Left ventricle myocardium inferior (tissue), 1 donor: ENCODE results near the gene NXPH4. TPM values are rescaled to one million over a fixed set of nuclear protein-coding genes. Genes with fewer than 3 reads are reported as not detected.

Experiments used
- DNase-seq: peaks from one replicate; pipeline ENCODE4 v3.0.0-alpha.2; 2020
- H3K27ac ChIP-seq: fragments of 200-600 bp; replicated peaks from 2 replicates; pipeline ENCODE4 v1.8.0; 2021
- H3K27me3 ChIP-seq: fragments of 200-600 bp; 2 replicates; pipeline ENCODE4 v1.8.0; 2021; ENCODE audit warnings: low read depth
- H3K36me3 ChIP-seq: fragments of 200-600 bp; 2 replicates; pipeline ENCODE4 v1.8.0; 2021
- H3K4me1 ChIP-seq: fragments of 200-600 bp; 2 replicates; pipeline ENCODE4 v1.8.0; 2021
- H3K4me3 ChIP-seq: fragments of 200-600 bp; 2 replicates; pipeline ENCODE4 v1.8.0; 2021; ENCODE audit warnings: mild to moderate bottlenecking, moderate library complexity
- H3K9me3 ChIP-seq: fragments of 200-600 bp; replicated peaks from 2 replicates; pipeline ENCODE4 v1.8.0; 2021
- intact Hi-C: fragments of 100-400 bp; cut with micrococcal nuclease; formaldehyde crosslinking; loops from one replicate; pipeline ENCODE4 v1.11.0; 2022
- total RNA-seq: library from RNA; stranded (reverse); fragmentation: NEBNext Ultra II Directional; extraction: Animal tissue kit (Norgen Biotek cat#: 25700); gene quantifications from one replicate; pipeline ENCODE4 v1.2.1, GENCODE V29; 2021
- TF ChIP-seq, protein P1 (sequence below): fragments of 200-600 bp; IDR thresholded peaks from 2 replicates; pipeline ENCODE4 v1.8.0; 2021; ENCODE audit warnings: antibody characterized with exemption, mild to moderate bottlenecking, borderline replicate concordance
- donor health status: DM: no; HTN: yes; CAD: no; lungs with severe emphysema.

NXPH4 gene
- total RNA-seq, 1 donor from 2014 or later = 0.44 TPM

GRCh38 chr12:57183939-57184725 lies 32.5 kb upstream of the NXPH4 start:
- intact Hi-C loops = loop anchor here (5.0 kb wide), 1 partner anchor 62 kb away; no protein-coding TSS in a partner anchor
- TF ChIP-seq, protein P1, sequence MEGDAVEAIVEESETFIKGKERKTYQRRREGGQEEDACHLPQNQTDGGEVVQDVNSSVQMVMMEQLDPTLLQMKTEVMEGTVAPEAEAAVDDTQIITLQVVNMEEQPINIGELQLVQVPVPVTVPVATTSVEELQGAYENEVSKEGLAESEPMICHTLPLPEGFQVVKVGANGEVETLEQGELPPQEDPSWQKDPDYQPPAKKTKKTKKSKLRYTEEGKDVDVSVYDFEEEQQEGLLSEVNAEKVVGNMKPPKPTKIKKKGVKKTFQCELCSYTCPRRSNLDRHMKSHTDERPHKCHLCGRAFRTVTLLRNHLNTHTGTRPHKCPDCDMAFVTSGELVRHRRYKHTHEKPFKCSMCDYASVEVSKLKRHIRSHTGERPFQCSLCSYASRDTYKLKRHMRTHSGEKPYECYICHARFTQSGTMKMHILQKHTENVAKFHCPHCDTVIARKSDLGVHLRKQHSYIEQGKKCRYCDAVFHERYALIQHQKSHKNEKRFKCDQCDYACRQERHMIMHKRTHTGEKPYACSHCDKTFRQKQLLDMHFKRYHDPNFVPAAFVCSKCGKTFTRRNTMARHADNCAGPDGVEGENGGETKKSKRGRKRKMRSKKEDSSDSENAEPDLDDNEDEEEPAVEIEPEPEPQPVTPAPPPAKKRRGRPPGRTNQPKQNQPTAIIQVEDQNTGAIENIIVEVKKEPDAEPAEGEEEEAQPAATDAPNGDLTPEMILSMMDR = no peak

GRCh38 chr12:57185403-57185802 lies 31.2 kb upstream of the NXPH4 start:
- H3K27me3 ChIP-seq = no peaks in the 10 kb centered on the region
- H3K36me3 ChIP-seq = peaks cover 80% of the 10 kb centered on the region
- H3K4me1 ChIP-seq = peaks cover 9% of the 10 kb centered on the region
- H3K4me3 ChIP-seq = no peak overlapping the region
- H3K27ac ChIP-seq = no peak overlapping the region
- H3K9me3 ChIP-seq = no peaks in the 10 kb centered on the region
- intact Hi-C loops = no loop called here
- TF ChIP-seq, protein P1 = no peak
- no peak for DNase-seq

More at GRCh38 chr12:57183939-57184725, 32.5 kb upstream of the NXPH4 start:
- DNase-seq = no peak
- Histone ChIP-seq H3K4me1 (no peaks in the 10 kb centered on the region), H3K9me3 (no peaks in the 10 kb centered on the region), H3K27me3 (no peaks in the 10 kb centered on the region), H3K36me3 (peaks cover 86% of the 10 kb centered on the region), H3K27ac (no peak overlapping the region), H3K4me3 (no peak overlapping the region)

- Histone ChIP-seq H3K4me1 (peaks cover 15% of the 10 kb centered on the region), H3K36me3 (peaks cover 80% of the 10 kb centered on the region), H3K9me3 (no peaks in the 10 kb centered on the region), H3K27ac (no peak overlapping the region), H3K4me3 (no peak overlapping the region), H3K27me3 (no peaks in the 10 kb centered on the region)
- no peak for DNase-seq
- TF ChIP-seq, protein P1 = no peak
- intact Hi-C loops = no loop called here
These were observed 30.6 kb upstream of the NXPH4 start for GRCh38 chr12:57185906-57186508.

- Histone ChIP-seq H3K4me3 (no peak overlapping the region), H3K4me1 (peaks cover 15% of the 10 kb centered on the region), H3K27ac (peak overlapping the region; percentile 12), H3K9me3 (no peaks in the 10 kb centered on the region), H3K36me3 (peaks cover 85% of the 10 kb centered on the region), H3K27me3 (no peaks in the 10 kb centered on the region)
- intact Hi-C loops = no loop called here
- no peak for DNase-seq
- TF ChIP-seq, protein P1 = no peak
These were observed 29.1 kb upstream of the NXPH4 start for GRCh38 chr12:57187222-57188089.

- Histone ChIP-seq H3K27me3 (no peaks in the 10 kb centered on the region), H3K36me3 (peaks cover 91% of the 10 kb centered on the region), H3K4me1 (peaks cover 15% of the 10 kb centered on the region), H3K4me3 (no peak overlapping the region), H3K9me3 (no peaks in the 10 kb centered on the region), H3K27ac (no peak overlapping the region)
- intact Hi-C loops = no loop called here
- no peak for DNase-seq
- TF ChIP-seq, protein P1 = no peak
These were observed 28.5 kb upstream of the NXPH4 start for GRCh38 chr12:57188090-57188425.
